Measurements from ENCODE around the gene VWA1. TPM values are rescaled to one million over a fixed set of nuclear protein-coding genes. Genes with fewer than 3 reads are reported as not detected.
A peak's percentile ranks its signal among the peaks of the same experiment; 100 is the strongest.

Gene VWA1
- total RNA-seq, 1 donor from 2014 or later: 56.9 TPM

DNA sequence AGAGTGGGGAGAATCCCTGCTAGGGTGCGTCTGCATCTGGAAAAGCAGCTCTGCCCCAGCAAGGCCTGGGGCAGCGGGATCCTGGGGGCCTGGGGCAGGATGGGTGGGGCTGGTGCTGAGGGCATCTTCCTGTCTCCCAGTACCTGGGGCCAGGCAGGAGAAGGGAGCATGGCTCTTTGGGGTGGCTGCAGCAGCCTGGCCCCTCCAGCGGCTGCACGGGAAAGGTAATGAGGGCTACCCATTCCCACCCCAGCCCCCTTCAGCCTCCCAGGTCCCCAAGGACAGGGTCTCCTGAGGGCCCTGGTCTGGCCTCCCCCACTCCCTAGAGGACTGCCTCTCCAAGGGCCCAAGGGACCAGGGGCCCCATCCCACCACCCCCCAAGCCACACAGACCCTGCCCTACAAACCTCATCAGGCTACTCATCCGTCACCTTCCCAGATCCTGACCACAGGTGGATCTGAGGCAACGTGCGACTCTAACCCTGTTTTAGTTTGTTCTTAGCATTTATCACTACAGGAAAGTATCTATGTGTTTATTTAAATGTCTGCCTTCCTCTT lies 13.5 kb upstream of the VWA1 start:
- Mint-ChIP-seq H3K27ac (ENCODE audit: unreplicated experiment) (no peak overlapping the region), H3K4me1 (ENCODE audit: low read depth, unreplicated experiment) (peaks cover 17% of the 10 kb centered on the region), H3K9me3 (ENCODE audit: unreplicated experiment) (peaks cover 11% of the 10 kb centered on the region), H3K27me3 (ENCODE audit: unreplicated experiment) (peaks cover 2% of the 10 kb centered on the region), H3K36me3 (ENCODE audit: unreplicated experiment) (no peaks in the 10 kb centered on the region), H3K4me3 (ENCODE audit: unreplicated experiment) (no peak overlapping the region)
- TF ChIP-seq, protein P1, sequence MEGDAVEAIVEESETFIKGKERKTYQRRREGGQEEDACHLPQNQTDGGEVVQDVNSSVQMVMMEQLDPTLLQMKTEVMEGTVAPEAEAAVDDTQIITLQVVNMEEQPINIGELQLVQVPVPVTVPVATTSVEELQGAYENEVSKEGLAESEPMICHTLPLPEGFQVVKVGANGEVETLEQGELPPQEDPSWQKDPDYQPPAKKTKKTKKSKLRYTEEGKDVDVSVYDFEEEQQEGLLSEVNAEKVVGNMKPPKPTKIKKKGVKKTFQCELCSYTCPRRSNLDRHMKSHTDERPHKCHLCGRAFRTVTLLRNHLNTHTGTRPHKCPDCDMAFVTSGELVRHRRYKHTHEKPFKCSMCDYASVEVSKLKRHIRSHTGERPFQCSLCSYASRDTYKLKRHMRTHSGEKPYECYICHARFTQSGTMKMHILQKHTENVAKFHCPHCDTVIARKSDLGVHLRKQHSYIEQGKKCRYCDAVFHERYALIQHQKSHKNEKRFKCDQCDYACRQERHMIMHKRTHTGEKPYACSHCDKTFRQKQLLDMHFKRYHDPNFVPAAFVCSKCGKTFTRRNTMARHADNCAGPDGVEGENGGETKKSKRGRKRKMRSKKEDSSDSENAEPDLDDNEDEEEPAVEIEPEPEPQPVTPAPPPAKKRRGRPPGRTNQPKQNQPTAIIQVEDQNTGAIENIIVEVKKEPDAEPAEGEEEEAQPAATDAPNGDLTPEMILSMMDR (IDR thresholded peaks at IDR 0.05; ENCODE audit: partially characterized antibody, unreplicated experiment): no peak
- DNase-seq: no peak

GRCh38 chr1:1422465-1423244 lies 12.8 kb upstream of the VWA1 start:
- H3K36me3 Mint-ChIP-seq (ENCODE audit: unreplicated experiment): no peaks in the 10 kb centered on the region
- H3K4me3 Mint-ChIP-seq (ENCODE audit: unreplicated experiment): no peak overlapping the region
- DNase-seq: no peak
- no peak overlapping the region for H3K27ac Mint-ChIP-seq (ENCODE audit: unreplicated experiment)
- TF ChIP-seq, protein P1 (IDR thresholded peaks at IDR 0.05; ENCODE audit: partially characterized antibody, unreplicated experiment): no peak
- peaks cover 2% of the 10 kb centered on the region for H3K27me3 Mint-ChIP-seq (ENCODE audit: unreplicated experiment)
- peaks cover 13% of the 10 kb centered on the region for H3K4me1 Mint-ChIP-seq (ENCODE audit: low read depth, unreplicated experiment)
- H3K9me3 Mint-ChIP-seq (ENCODE audit: unreplicated experiment): peaks cover 11% of the 10 kb centered on the region

- no peak overlapping the region for H3K27ac Mint-ChIP-seq (ENCODE audit: unreplicated experiment)
- no peak for DNase-seq
Observed at GRCh38 chr1:1423245-1423597, 12.3 kb upstream of the VWA1 start.

GRCh38 chr1:1424707-1425106 lies 10.8 kb upstream of the VWA1 start:
- H3K4me3 Mint-ChIP-seq (ENCODE audit: unreplicated experiment): peak overlapping the region; percentile 52
- H3K9me3 Mint-ChIP-seq (ENCODE audit: unreplicated experiment): peaks cover 11% of the 10 kb centered on the region
- TF ChIP-seq, protein P1 (IDR thresholded peaks at IDR 0.05; ENCODE audit: partially characterized antibody, unreplicated experiment): no peak
- peaks cover 6% of the 10 kb centered on the region for H3K27me3 Mint-ChIP-seq (ENCODE audit: unreplicated experiment)
- no peak for DNase-seq
- H3K36me3 Mint-ChIP-seq (ENCODE audit: unreplicated experiment): no peaks in the 10 kb centered on the region
- H3K27ac Mint-ChIP-seq (ENCODE audit: unreplicated experiment): peak overlapping the region; percentile 77
- peaks cover 10% of the 10 kb centered on the region for H3K4me1 Mint-ChIP-seq (ENCODE audit: low read depth, unreplicated experiment)

More at GRCh38 chr1:1423245-1423597, 12.3 kb upstream of the VWA1 start:
- Mint-ChIP-seq H3K36me3 (ENCODE audit: unreplicated experiment) (no peaks in the 10 kb centered on the region), H3K9me3 (ENCODE audit: unreplicated experiment) (peaks cover 10% of the 10 kb centered on the region), H3K4me1 (ENCODE audit: low read depth, unreplicated experiment) (peaks cover 10% of the 10 kb centered on the region), H3K4me3 (ENCODE audit: unreplicated experiment) (no peak overlapping the region), H3K27me3 (ENCODE audit: unreplicated experiment) (peaks cover 2% of the 10 kb centered on the region)
- TF ChIP-seq, protein P1 (IDR thresholded peaks at IDR 0.05; ENCODE audit: partially characterized antibody, unreplicated experiment): no peak

GRCh38 chr1:1425426-1425752 lies 10.1 kb upstream of the VWA1 start:
- H3K27me3 Mint-ChIP-seq (ENCODE audit: unreplicated experiment): peaks cover 10% of the 10 kb centered on the region
- peaks cover 17% of the 10 kb centered on the region for H3K9me3 Mint-ChIP-seq (ENCODE audit: unreplicated experiment)
- no peak overlapping the region for H3K27ac Mint-ChIP-seq (ENCODE audit: unreplicated experiment)
- no peak for DNase-seq
- H3K4me1 Mint-ChIP-seq (ENCODE audit: low read depth, unreplicated experiment): peaks cover 14% of the 10 kb centered on the region
- TF ChIP-seq, protein P1 (IDR thresholded peaks at IDR 0.05; ENCODE audit: partially characterized antibody, unreplicated experiment): no peak
- no peaks in the 10 kb centered on the region for H3K36me3 Mint-ChIP-seq (ENCODE audit: unreplicated experiment)
- H3K4me3 Mint-ChIP-seq (ENCODE audit: unreplicated experiment): no peak overlapping the region
